Left lung (tissue), 10 donors: ENCODE data around the gene CALHM6. TPM values are rescaled to one million over a fixed set of nuclear protein-coding genes. Genes with fewer than 3 reads are reported as not detected.

Experiments used
- ATAC-seq: fragments of 200-7000 bp; cut with Tn5 transposase; one replicate; pipeline ENCODE4 v1.9.1; 2020; ENCODE audit warnings: moderate library complexity
- DNase-seq, 4 donors: peaks; one replicate each; pipeline ENCODE4 v3.0.0-alpha.2; 2013 to 2020
- H3K27ac ChIP-seq, 2 donors: fragments of 200-600 bp; sonication (generic) in 1 of 2; one replicate each; pipeline versions ENCODE4 v1.5.0 to v1.8.0; 2020 to 2021
- H3K27me3 ChIP-seq, 2 donors: fragments of 200-600 bp; sonication (generic) in 1 of 2; one replicate each; pipeline versions ENCODE4 v1.5.0 to v1.8.0; 2020 to 2021
- H3K36me3 ChIP-seq, 2 donors: fragments of 200-600 bp; sonication (generic) in 1 of 2; one replicate each; pipeline versions ENCODE4 v1.5.0 to v1.8.0; 2020 to 2021
- H3K4me1 ChIP-seq, 2 donors: fragments of 200-600 bp; one replicate each; pipeline ENCODE4 v1.8.0; 2021
- H3K4me3 ChIP-seq, 2 donors: fragments of 200-600 bp; sonication (generic) in 1 of 2; one replicate each; pipeline versions ENCODE4 v1.5.0 to v1.8.0; 2020 to 2021; ENCODE audit warnings: mild to moderate bottlenecking in 1 of 2
- H3K9me3 ChIP-seq, 2 donors: fragments of 200-600 bp; sonication (generic) in 1 of 2; one replicate each; pipeline versions ENCODE4 v1.5.0 to v1.8.0; 2020 to 2021
- CTCF ChIP-seq, 2 donors: fragments of 200-600 bp; sonication (generic) in 1 of 2; IDR thresholded peaks; one replicate each; pipeline versions ENCODE4 v1.5.0 to v1.8.0; 2021; ENCODE audit warnings: antibody characterized with exemption in 2 of 2
- intact Hi-C, 2 donors: fragments of 100-400 bp; cut with DNase I; formaldehyde crosslinking; loops; one replicate each; pipeline versions ENCODE4 v1.11.2 to v1.14.2; 2022
- polyA plus RNA-seq, 6 donors: library from polyadenylated mRNA; unstranded; fragments of 120-200 nt; gene quantifications; one replicate each; pipeline ENCODE4 v1.2.1, GENCODE V29; 2013; ENCODE audit not compliant: insufficient read length in 6 of 6
- total RNA-seq, 2 donors: library from RNA; stranded (reverse); fragmentation: NEBNext Ultra II Directional; extraction: Animal tissue kit (Norgen Biotek cat#: 25700); gene quantifications; one replicate each; pipeline ENCODE4 v1.2.1, GENCODE V29; 2021
- donor health status: DM: no; HTN: yes; CAD: no.
- donor health status: DM: no; HTN: no; CAD: no.

Gene CALHM6
- total and polyA plus RNA-seq, 8 donors: 2.1 to 9.1 (median 6.1) TPM

DNA sequence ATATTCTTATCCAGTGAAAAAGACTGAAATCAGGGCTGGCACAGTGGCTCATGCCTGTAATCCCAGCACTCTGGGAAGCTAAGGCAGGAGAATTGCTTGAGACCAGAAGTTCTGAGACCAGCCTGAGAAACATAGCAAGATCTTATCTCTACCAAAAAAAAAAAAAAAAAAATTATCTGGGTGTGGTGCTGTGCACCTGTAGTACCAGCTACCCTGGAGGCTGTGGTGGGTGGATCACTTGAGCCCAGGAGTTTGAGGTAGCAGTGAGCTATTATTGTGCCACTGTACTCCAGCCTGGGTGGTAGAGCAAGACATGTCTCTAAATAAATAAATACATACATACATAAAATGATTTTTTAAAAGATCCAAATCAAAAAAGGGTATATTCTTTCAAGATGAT, 6.3 kb downstream of the CALHM6 start:
- peaks cover 0 to 5% of the 10 kb centered on the region in 2 donors for H3K27me3 ChIP-seq
- intact Hi-C loops: no loop called here
- no peaks in the 10 kb centered on the region for H3K36me3 ChIP-seq
- peaks cover 5 to 46% of the 10 kb centered on the region in 2 donors for H3K4me1 ChIP-seq
- no peak overlapping the region for H3K4me3 ChIP-seq
- no peak for TF ChIP-seq CTCF (IDR thresholded peaks at IDR 0.05)
- ATAC-seq: peak; percentile 49
- no peaks in the 10 kb centered on the region for H3K9me3 ChIP-seq
- H3K27ac ChIP-seq: no peak overlapping the region
- DNase-seq: no peak

DNA sequence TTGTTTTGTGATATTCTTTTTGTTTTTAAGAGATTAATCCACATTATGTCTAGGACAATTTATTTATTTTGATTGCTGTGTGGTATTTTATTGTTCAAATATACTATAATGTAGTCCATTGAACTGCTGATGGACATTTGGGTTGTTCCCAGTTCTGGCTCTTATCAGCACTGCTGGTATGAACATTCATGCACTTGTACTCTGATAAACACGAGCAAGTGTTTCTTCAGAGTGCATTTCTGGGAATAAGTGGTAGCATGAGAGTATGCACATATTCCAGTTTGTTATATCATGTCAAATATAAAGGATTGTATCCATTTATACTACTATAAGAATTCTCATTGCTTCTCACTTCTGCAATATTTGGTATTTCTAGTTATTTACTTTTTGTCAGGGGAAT, 7.1 kb downstream of the CALHM6 start:
- Histone ChIP-seq H3K4me1 (peaks cover 5 to 38% of the 10 kb centered on the region in 2 donors), H3K4me3 (no peak overlapping the region), H3K36me3 (no peaks in the 10 kb centered on the region), H3K27ac (no peak overlapping the region), H3K27me3 (no peaks in the 10 kb centered on the region), H3K9me3 (no peaks in the 10 kb centered on the region)
- DNase-seq: no peak
- no peak for TF ChIP-seq CTCF (IDR thresholded peaks at IDR 0.05)
- intact Hi-C loops: no loop called here
- ATAC-seq: peak; percentile 76

DNA sequence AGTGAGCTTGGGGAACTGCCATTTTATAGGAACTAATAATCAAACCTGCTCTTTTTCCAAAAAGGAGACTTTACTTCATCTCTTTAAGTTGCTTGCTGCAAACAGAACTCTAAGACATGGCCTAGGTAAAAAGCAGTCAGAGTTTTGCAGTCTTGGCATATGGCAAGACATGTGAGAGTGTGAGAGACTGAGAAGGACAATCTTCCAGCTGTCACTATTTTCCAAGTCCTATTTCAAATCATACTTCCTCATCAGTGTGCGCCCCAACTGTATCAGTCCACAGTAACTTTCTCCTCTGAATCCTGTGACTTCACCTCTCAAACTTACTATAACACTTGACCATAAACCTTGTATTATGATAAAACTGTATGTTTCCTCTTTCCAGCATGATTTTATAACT, 10.4 kb downstream of the CALHM6 start:
- no peak for DNase-seq
- H3K27ac ChIP-seq: peak overlapping the region in 1 of 2 donors; percentile 28
- H3K4me3 ChIP-seq: no peak overlapping the region
- H3K27me3 ChIP-seq: no peaks in the 10 kb centered on the region
- H3K9me3 ChIP-seq: no peaks in the 10 kb centered on the region
- peaks cover 0 to 28% of the 10 kb centered on the region in 2 donors for H3K4me1 ChIP-seq
- no peak for ATAC-seq
- intact Hi-C loops: no loop called here
- no peak for TF ChIP-seq CTCF (IDR thresholded peaks at IDR 0.05)
- H3K36me3 ChIP-seq: no peaks in the 10 kb centered on the region

DNA sequence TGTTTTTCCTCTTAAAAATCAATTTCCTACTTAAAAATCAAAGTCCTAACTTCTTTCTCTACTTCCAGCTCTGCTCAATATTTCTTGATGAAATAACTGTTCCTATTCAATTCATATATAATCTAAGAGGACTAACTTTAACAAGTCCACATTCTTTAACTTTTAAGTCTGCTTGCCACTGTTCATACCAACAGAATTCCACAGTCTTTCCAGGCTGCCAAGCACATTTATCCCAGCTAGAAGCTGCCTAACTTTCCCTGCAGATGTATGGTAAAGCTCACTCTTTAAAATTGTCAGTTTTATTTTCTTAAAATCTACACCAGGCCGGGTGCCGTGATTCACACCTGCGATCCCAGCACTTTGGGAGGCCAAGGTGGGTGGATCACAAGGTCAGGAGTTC, 11.5 kb downstream of the CALHM6 start:
- DNase-seq (no peak), ATAC-seq (no peak)
- TF ChIP-seq CTCF (IDR thresholded peaks at IDR 0.05): no peak
- H3K9me3 ChIP-seq: no peaks in the 10 kb centered on the region
- no peak overlapping the region for H3K27ac ChIP-seq
- H3K4me3 ChIP-seq: no peak overlapping the region
- H3K4me1 ChIP-seq: peaks cover 0 to 34% of the 10 kb centered on the region in 2 donors
- intact Hi-C loops: no loop called here
- H3K27me3 ChIP-seq: no peaks in the 10 kb centered on the region
- no peaks in the 10 kb centered on the region for H3K36me3 ChIP-seq

DNA sequence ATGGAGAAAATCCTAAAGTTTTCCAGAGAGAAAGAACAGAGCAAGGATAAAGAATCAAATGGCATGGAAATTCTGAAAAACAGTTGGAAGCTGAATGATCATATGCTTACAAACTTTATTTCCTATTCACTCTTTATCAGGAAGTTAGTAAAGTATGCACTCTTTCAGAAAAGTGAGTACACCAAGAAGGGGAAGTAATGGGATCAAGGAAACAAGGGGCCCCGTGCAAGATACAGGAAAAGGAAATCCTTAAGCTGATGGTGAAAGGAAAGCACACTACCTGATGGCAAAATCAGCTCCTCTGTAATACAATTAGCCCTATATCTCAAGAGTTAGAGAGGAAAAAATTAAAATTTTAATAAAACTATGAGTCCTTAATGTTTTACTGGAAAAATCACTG, 14.0 kb downstream of the CALHM6 start:
- H3K36me3 ChIP-seq: no peaks in the 10 kb centered on the region
- H3K27me3 ChIP-seq: no peaks in the 10 kb centered on the region
- peak overlapping the region in 1 of 2 donors; percentile 82 for H3K27ac ChIP-seq
- intact Hi-C loops: no loop called here
- DNase-seq: no peak
- no peak for TF ChIP-seq CTCF (IDR thresholded peaks at IDR 0.05)
- no peak overlapping the region for H3K4me3 ChIP-seq
- peaks cover 0 to 34% of the 10 kb centered on the region in 2 donors for H3K4me1 ChIP-seq
- H3K9me3 ChIP-seq: no peaks in the 10 kb centered on the region
- no peak for ATAC-seq
